ENCODE measurements around the gene ARHGEF28.

GRCh38 chr5:73938938-73939320, 312.9 kb downstream of the ARHGEF28 start:
- TF ChIP-seq POLR2A (IDR thresholded peaks at IDR 0.05) (no peak), CTCF (IDR thresholded peaks at IDR 0.05) (no peak)
